HepG2 (cell line): Measurements from ENCODE around the gene IGFL1. TPM values are rescaled to one million over a fixed set of nuclear protein-coding genes. Genes with fewer than 3 reads are reported as not detected.

Experiments used
- ATAC-seq: fragments of 200-7000 bp; cut with Tn5 transposase; 3 replicates; pipeline ENCODE4 v1.9.1; 2020; ENCODE audit warnings: mild to moderate bottlenecking, moderate library complexity
- BruUV-seq: library from RNA; stranded (reverse); fragments of 400-500 nt; replicated peaks from 2 replicates; lab custom pipeline; 2021; lab: Mats Ljungman, UMichigan
- CTCF ChIA-PET: fragments of 300-600 bp; formaldehyde crosslinking; extraction: SDS; loops from one replicate; lab custom pipeline; 2021; ENCODE audit warnings: low total read pairs, inconsistent platforms, low intra/inter-chr PET ratio; lab: Yijun Ruan, JAX
- POLR2A ChIA-PET: fragments of 350-600 bp; sonication (Branson Sonifier 250); formaldehyde crosslinking; loops from one replicate; lab custom pipeline; 2020; ENCODE audit warnings: antibody characterized with exemption, inconsistent platforms; lab: Yijun Ruan, JAX
- DNase-seq: peaks from one replicate; pipeline ENCODE4 v3.0.0-alpha.2; 2015; ENCODE audit warnings: low spot score
- FAIRE-seq: peaks from 3 replicates; lab custom pipeline; 2011; peaks lifted over from hg19 to GRCh38; lab: Jason Lieb, UNC
- H2AFZ ChIP-seq: one replicate; pipeline ENCODE4 v1.6.1; 2011; ENCODE audit warnings: low read length, inconsistent platforms
- H3K27ac ChIP-seq: fragments of 300-600 bp; 3 replicates; pipeline ENCODE4 v1.8.0; 2011; ENCODE audit warnings: mixed run types, mild to moderate bottlenecking, mixed read lengths, low read length, inconsistent platforms; ENCODE audit not compliant: insufficient read depth; ENCODE audit errors: extremely low read length
- H3K27me3 ChIP-seq, 2 experiments: fragments of 200-600 bp in 1 of 2; 2 replicates in 1 of 2; 3 replicates in 1 of 2; pipeline versions ENCODE4 v1.6.0 to v1.8.0; 2011; ENCODE audit warnings: low read length in 2 of 2, mild to moderate bottlenecking in 2 of 2, moderate library complexity in 2 of 2, inconsistent platforms in 1 of 2; ENCODE audit not compliant: insufficient read depth in 2 of 2, control insufficient read depth in 1 of 2
- H3K36me3 ChIP-seq, 2 experiments: fragments of 200-600 bp in 1 of 2; replicated peaks in 1 of 2; 2 replicates in 1 of 2; 3 replicates in 1 of 2; pipeline versions ENCODE4 v1.5.1 to v1.8.0; 2011; ENCODE audit warnings: low read length in 2 of 2, inconsistent platforms in 1 of 2; ENCODE audit not compliant: insufficient read depth in 2 of 2, control insufficient read depth in 1 of 2
- H3K4me1 ChIP-seq: 2 replicates; pipeline ENCODE4 v1.5.1; 2012; ENCODE audit warnings: low read length, inconsistent platforms; ENCODE audit not compliant: insufficient read depth
- H3K4me2 ChIP-seq: 2 replicates; pipeline ENCODE4 v1.6.0; 2011; ENCODE audit warnings: low read depth, low read length, inconsistent platforms
- H3K4me3 ChIP-seq, 3 experiments: fragments of 200-600 bp in 1 of 3; sonication (generic), shearing (Covaris generic) in 1 of 3; replicated peaks in 1 of 3; 2 replicates each; pipeline ENCODE4 v1.5.1; 2011 to 2016; ENCODE audit warnings: low read length in 3 of 3, inconsistent platforms in 2 of 3, low read depth in 2 of 3, mild to moderate bottlenecking in 2 of 3, control low read depth in 1 of 3, mixed read lengths in 1 of 3; ENCODE audit not compliant: insufficient read depth in 1 of 3
- H3K79me2 ChIP-seq: one replicate; pipeline ENCODE4 v1.6.1; 2011; ENCODE audit warnings: low read length, inconsistent platforms; ENCODE audit not compliant: insufficient read depth
- H3K9ac ChIP-seq: 2 replicates; pipeline ENCODE4 v1.6.0; 2011; ENCODE audit warnings: mild to moderate bottlenecking, low read depth, low read length, inconsistent platforms; ENCODE audit not compliant: insufficient read depth
- H3K9me3 ChIP-seq: 2 replicates; pipeline ENCODE4 v1.5.1; 2012; ENCODE audit warnings: mild to moderate bottlenecking, low read length
- H4K20me1 ChIP-seq: 2 replicates; pipeline ENCODE4 v1.6.0; 2011; ENCODE audit warnings: inconsistent platforms, mild to moderate bottlenecking, low read length, moderate library complexity; ENCODE audit not compliant: insufficient read depth
- CREM ChIP-seq, 2 experiments: sonication (generic) in 1 of 2; formaldehyde crosslinking in 1 of 2; IDR thresholded peaks; 2 replicates each; pipeline versions ENCODE4 v1.4.0 to v1.6.1; 2016 to 2020; ENCODE audit warnings: antibody characterized with exemption in 1 of 2, mild to moderate bottlenecking in 1 of 2, missing genetic modification reagents in 1 of 2
- FOSL2 ChIP-seq: sonication (generic); formaldehyde crosslinking; IDR thresholded peaks from 2 replicates; pipeline ENCODE4 v1.4.0; 2020; ENCODE audit warnings: missing genetic modification reagents
- HINFP ChIP-seq: sonication (generic); formaldehyde crosslinking; IDR thresholded peaks from 2 replicates; pipeline ENCODE4 v1.4.0; 2020; ENCODE audit warnings: low read depth, mild to moderate bottlenecking, missing genetic modification reagents
- HMG20A ChIP-seq: IDR thresholded peaks from 2 replicates; pipeline ENCODE4 v1.6.1; 2016; ENCODE audit warnings: borderline replicate concordance
- KAT8 ChIP-seq: IDR thresholded peaks from 2 replicates; pipeline ENCODE4 v1.6.1; 2016; ENCODE audit warnings: missing genetic modification reagents, missing compliant biosample characterization
- NFIC ChIP-seq: IDR thresholded peaks from 2 replicates; pipeline ENCODE4 v1.6.1; 2012; ENCODE audit warnings: mild to moderate bottlenecking, low read length, inconsistent platforms
- ONECUT2 ChIP-seq: sonication (generic); formaldehyde crosslinking; IDR thresholded peaks from 2 replicates; pipeline ENCODE4 v1.4.0; 2020; ENCODE audit warnings: missing genetic modification reagents
- RAD51 ChIP-seq: fragments of 450-650 bp; IDR thresholded peaks from 2 replicates; pipeline ENCODE4 v1.6.1; 2016; ENCODE audit warnings: borderline replicate concordance
- SAFB2 ChIP-seq: sonication (generic); formaldehyde crosslinking; IDR thresholded peaks from 2 replicates; pipeline ENCODE4 v1.5.1; 2020; ENCODE audit warnings: missing genetic modification reagents, low read depth, mild to moderate bottlenecking, borderline replicate concordance
- SMARCE1 ChIP-seq: fragments of 450-650 bp; IDR thresholded peaks from 2 replicates; pipeline ENCODE4 v1.6.1; 2017; ENCODE audit warnings: borderline replicate concordance
- SOX6 ChIP-seq, 2 experiments: fragments of 450-650 bp in 1 of 2; sonication (generic) in 1 of 2; formaldehyde crosslinking in 1 of 2; IDR thresholded peaks; 2 replicates each; pipeline versions ENCODE4 v1.4.0 to v1.6.1; 2017 to 2020; ENCODE audit warnings: antibody characterized with exemption in 1 of 2, mild to moderate bottlenecking in 1 of 2, missing genetic modification reagents in 1 of 2
- ZBTB2 ChIP-seq: sonication (generic); formaldehyde crosslinking; IDR thresholded peaks from 2 replicates; pipeline ENCODE4 v1.8.0; 2022; ENCODE audit warnings: low read depth, missing genetic modification reagents
- ZNF101 ChIP-seq: sonication (generic); formaldehyde crosslinking; IDR thresholded peaks from 2 replicates; pipeline ENCODE4 v1.4.0; 2020; ENCODE audit warnings: mild to moderate bottlenecking, low read depth, missing genetic modification reagents, borderline replicate concordance
- ZNF660 ChIP-seq: sonication (generic); formaldehyde crosslinking; IDR thresholded peaks from 2 replicates; pipeline ENCODE4 v1.5.1; 2020; ENCODE audit warnings: mild to moderate bottlenecking, low read depth, missing genetic modification reagents, borderline replicate concordance
- ZNF670 ChIP-seq: sonication (generic); formaldehyde crosslinking; IDR thresholded peaks from 2 replicates; pipeline ENCODE4 v1.8.0; 2022; ENCODE audit warnings: mild to moderate bottlenecking, missing genetic modification reagents, borderline replicate concordance
- ZNF740 ChIP-seq: sonication (generic); formaldehyde crosslinking; IDR thresholded peaks from 2 replicates; pipeline ENCODE4 v1.4.0; 2020; ENCODE audit warnings: missing genetic modification reagents
- ZNF772 ChIP-seq: sonication (generic); formaldehyde crosslinking; IDR thresholded peaks from 2 replicates; pipeline ENCODE4 v1.5.0; 2020; ENCODE audit warnings: mild to moderate bottlenecking, missing genetic modification reagents
- WGBS: methylation state at CpG from one replicate; pipeline ENCODE4 v1.1.6; 2017; ENCODE audit warnings: low lambda C conversion rate; 5-methylcytosine and 5-hydroxymethylcytosine counted together
- in situ Hi-C: cut with HindIII; loops from 2 replicates; pipeline ENCODE4 v1.10.0; 2017; ENCODE audit warnings: low pct_unique_long_range_greater_than_20kb; ENCODE audit not compliant: extremely low pct_ligation_motif_present
- intact Hi-C: fragments of 100-400 bp; cut with micrococcal nuclease; formaldehyde crosslinking; loops from one replicate; pipeline ENCODE4 v1.10.0; 2022; ENCODE audit not compliant: unreplicated experiment
- polyA plus RNA-seq, 8 experiments: library from polyadenylated mRNA; depleted of rRNA in 3 of 8; stranded (reverse) in 7 of 8; unstranded in 1 of 8; fragments of >200 nt; fragmentation: Illumina TruSeq in 4 of 8; extraction: Trizol in 4 of 8; gene quantifications; 2 replicates each; pipeline versions ENCODE4 v1.2.1 to v1.2.3, GENCODE V29; 2011 to 2016; ENCODE audit warnings: low read depth in 4 of 8, missing spikeins in 1 of 8, mixed read lengths in 1 of 8; ENCODE audit not compliant: insufficient read depth in 1 of 8
- total RNA-seq, 5 experiments: library from RNA; depleted of rRNA; stranded (reverse); fragments of >200 nt; fragmentation: Illumina TruSeq; extraction: Trizol; gene quantifications; 2 replicates each; pipeline ENCODE4 v1.2.3, GENCODE V29; 2016; ENCODE audit warnings: low read depth in 1 of 5

The IGFL1 gene
- total and polyA plus RNA-seq, 2 of the 13 experiments (the other 11 are each of a cell fraction or from before 2014, with no cell fraction given), result not detected

- FAIRE-seq, result no peak
- Histone ChIP-seq H3K9me3 (no peaks in the 10 kb centered on the region), H3K36me3 (no peaks in the 10 kb centered on the region), H3K9ac (no peak overlapping the region), H3K4me2 (no peak overlapping the region), H3K27ac (no peak overlapping the region), H3K4me1 (no peaks in the 10 kb centered on the region), H3K4me3 (no peak overlapping the region), H2AFZ (no peak overlapping the region), H3K79me2 (no peaks in the 10 kb centered on the region), H3K27me3 (peaks cover 0 to 7% of the 10 kb centered on the region in 2 experiments; a peak in 3 of 5 replicates), H4K20me1 (no peaks in the 10 kb centered on the region)
- 25% methylated on average over 9 of the region's 9 CpGs for WGBS
- TF ChIP-seq FOSL2 (CRISPR knock-in tag), result no peak
- TF ChIP-seq NFIC, result no peak
- no peak for TF ChIP-seq CREM (IDR thresholded peaks at IDR 0.05)
- no peak for TF ChIP-seq CREM (CRISPR knock-in tag; IDR thresholded peaks at IDR 0.05)
- no peak for TF ChIP-seq KAT8 (CRISPR knock-in tag)
- TF ChIP-seq RAD51, result no peak
- TF ChIP-seq ZNF740 (CRISPR knock-in tag), result no peak
- no peak for TF ChIP-seq HINFP (CRISPR knock-in tag)
- no peak for TF ChIP-seq SMARCE1
- TF ChIP-seq ONECUT2 (CRISPR knock-in tag), result no peak
- no peak for TF ChIP-seq ZNF101
- no peak for TF ChIP-seq SAFB2
- TF ChIP-seq SOX6 (IDR thresholded peaks at IDR 0.05), result no peak
- TF ChIP-seq SOX6 (CRISPR knock-in tag; IDR thresholded peaks at IDR 0.05), result no peak
- TF ChIP-seq ZBTB2 (CRISPR knock-in tag), result no peak
- no peak for TF ChIP-seq ZNF660
- no peak for TF ChIP-seq HMG20A (CRISPR knock-in tag)
- TF ChIP-seq ZNF772, result no peak
- no peak for TF ChIP-seq ZNF670
- in situ Hi-C loops (no loop called here), intact Hi-C loops (no loop called here)
- CTCF ChIA-PET, result no interaction called here
- no TSS peak for BruUV-seq
- POLR2A ChIA-PET, result no interaction called here
- no peak for DNase-seq
- no peak for ATAC-seq
These were observed 12.1 kb upstream of the IGFL1 start for GRCh38 chr19:46217476-46217875.
